SKM-1 treated with dmso at 0.1 percent for 144 hours (cell line): Measurements from ENCODE around the gene SLC7A6.
A peak's percentile ranks its signal among the peaks of the same experiment; 100 is the strongest.

Experiments
- DNase-seq: peaks from one replicate; lab custom pipeline; 2025; ENCODE audit not compliant: unreplicated experiment; lab: John Stamatoyannopoulos, UW

SLC7A6 gene

DNA sequence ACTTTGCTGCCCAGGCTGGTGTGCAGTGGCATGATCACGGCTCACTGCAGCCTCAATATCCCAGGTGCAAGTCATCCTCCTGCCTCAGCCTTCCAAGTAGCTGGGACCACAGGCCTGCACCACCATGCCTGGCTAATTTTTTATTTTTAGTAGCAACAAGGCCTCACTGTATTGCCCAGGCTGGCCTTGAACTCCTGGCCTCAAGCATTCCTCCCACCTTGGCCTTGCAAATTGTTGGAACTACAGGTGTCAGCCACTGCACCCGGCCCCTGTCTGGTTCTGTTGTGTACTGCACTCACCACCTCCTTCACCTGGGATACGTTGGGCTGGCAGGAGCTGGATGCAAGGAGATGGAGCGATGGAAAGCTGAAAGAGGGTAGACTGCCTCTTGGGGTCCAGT, 10.6 kb upstream of the SLC7A6 start:
- no peak for DNase-seq

DNA sequence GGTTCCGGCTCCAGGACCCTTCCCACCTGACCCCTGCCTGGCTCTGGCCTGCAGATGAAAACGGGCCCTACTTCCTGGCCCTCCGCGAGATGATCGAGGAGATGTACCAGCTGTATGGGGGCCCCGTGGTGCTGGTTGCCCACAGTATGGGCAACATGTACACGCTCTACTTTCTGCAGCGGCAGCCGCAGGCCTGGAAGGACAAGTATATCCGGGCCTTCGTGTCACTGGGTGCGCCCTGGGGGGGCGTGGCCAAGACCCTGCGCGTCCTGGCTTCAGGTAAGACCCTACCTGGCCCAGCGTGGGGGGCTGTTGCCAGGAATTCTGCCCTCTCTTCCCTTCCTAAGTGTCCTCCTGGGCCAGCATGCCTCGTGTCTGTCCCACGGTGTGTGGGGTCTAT, 8.6 kb upstream of the SLC7A6 start:
- DNase-seq: no peak

DNA sequence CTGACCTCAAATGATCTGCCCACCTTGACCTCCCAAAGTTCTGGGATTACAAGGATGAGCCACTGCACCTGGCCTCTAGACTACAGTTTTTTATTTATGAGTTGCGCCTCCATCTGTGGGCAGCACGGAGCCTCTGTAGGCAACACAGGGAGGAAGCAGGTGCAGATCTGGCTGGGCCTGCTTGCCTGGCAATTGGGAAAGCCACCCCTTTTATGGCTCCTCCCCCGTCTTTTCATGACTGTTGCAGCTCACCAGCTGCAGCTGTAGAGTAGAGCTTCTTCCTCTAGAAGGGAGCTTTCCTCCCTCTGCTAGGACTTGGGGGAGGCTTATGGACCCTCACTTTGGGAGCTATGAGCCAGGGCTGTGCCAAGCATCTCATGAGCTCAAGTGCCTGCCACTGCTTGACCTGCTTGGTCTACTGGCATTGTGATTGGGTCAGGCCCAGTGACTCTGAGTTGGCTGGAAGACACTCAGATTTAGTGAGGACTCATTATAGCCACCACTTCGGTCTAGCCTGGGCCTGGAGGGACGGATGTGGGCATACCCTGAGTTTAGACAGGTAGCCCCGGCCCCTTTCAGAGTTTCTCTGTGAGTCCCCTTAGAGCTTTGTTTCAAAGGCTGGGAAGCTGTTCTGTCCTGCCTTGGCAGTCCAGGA, 6.9 kb upstream of the SLC7A6 start:
- DNase-seq: peak; percentile 42

DNA sequence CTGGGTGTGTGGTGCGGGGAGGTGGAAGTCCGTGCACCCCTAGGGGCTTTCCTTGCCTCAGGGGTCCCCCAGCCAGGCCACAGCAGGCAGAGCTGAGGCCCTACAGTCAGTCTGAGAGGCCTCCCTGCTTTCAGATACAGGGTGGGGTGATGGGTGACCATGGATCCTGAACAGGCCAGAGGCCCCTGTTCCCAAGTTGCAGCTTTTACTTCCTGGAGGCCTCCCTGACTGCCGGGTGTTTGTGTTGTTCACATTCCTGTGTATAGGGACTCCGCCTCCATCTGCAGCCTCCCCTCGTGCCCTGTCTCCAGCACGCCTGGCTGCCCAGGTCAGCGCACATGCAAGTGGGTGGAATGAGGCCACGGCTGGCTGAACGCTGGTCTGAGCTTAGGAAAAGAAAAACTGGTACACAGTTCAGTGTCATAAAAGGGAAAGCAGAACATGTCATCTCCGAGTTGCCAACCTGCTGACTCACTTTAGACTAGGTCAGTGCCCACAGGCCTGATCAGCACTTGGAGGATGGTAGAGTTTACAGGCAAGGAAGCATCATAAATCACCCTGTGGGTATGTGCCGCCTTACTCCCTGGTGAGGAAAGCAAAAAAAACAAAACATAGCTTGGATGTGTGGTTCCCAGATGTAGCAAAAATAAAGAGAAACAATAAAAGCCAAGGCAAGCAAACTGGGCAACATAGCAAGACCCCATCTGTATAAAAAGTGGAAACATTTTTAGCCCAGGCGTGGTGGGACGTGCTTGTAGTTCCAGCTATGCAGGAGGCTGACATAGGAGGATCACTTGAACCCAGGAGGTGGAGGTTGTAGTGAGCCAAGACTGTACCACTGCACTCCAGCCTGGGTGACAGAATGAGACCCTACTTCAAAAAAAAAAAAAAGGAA, 6.2 kb upstream of the SLC7A6 start:
- DNase-seq: no peak

DNA sequence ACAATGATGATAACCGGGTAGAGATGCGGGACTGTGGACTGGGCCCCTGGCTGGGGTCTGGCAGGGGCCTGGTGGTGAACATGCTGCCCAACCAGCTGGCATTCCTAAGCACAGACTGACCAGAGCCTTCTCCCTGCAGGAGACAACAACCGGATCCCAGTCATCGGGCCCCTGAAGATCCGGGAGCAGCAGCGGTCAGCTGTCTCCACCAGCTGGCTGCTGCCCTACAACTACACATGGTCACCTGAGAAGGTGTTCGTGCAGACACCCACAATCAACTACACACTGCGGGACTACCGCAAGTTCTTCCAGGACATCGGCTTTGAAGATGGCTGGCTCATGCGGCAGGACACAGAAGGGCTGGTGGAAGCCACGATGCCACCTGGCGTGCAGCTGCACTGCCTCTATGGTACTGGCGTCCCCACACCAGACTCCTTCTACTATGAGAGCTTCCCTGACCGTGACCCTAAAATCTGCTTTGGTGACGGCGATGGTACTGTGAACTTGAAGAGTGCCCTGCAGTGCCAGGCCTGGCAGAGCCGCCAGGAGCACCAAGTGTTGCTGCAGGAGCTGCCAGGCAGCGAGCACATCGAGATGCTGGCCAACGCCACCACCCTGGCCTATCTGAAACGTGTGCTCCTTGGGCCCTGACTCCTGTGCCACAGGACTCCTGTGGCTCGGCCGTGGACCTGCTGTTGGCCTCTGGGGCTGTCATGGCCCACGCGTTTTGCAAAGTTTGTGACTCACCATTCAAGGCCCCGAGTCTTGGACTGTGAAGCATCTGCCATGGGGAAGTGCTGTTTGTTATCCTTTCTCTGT, 5.1 kb upstream of the SLC7A6 start:
- no peak for DNase-seq

DNA sequence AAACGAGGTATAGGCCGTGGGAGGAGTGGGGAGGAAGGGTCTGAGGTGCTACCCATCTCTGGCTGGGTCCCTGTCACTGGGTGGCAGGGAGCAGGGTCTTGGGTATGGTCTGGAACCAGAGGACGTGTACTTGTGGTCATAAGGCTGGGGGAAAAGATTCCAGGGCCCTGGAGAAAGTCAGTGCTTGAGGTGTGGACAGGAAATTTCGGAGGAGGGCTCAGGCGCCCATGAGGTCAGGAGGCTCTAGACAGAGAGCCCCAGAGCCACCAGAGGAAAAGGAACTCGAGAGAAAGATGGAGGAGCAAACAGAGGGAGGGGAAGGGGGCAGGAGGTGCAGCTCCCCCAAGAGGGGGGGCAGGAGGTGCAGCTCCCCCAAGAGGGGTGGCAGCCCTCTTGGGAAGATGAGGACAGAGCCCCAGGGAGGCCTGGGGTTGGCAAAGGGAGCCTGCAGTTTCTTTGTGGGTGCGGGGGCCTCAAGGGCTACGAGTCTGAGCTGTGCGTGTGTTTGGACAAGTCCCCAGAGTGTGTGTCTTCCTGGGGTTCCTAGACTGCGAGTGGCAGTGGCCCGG, 683 bp upstream of the SLC7A6 start:
- no peak for DNase-seq

DNA sequence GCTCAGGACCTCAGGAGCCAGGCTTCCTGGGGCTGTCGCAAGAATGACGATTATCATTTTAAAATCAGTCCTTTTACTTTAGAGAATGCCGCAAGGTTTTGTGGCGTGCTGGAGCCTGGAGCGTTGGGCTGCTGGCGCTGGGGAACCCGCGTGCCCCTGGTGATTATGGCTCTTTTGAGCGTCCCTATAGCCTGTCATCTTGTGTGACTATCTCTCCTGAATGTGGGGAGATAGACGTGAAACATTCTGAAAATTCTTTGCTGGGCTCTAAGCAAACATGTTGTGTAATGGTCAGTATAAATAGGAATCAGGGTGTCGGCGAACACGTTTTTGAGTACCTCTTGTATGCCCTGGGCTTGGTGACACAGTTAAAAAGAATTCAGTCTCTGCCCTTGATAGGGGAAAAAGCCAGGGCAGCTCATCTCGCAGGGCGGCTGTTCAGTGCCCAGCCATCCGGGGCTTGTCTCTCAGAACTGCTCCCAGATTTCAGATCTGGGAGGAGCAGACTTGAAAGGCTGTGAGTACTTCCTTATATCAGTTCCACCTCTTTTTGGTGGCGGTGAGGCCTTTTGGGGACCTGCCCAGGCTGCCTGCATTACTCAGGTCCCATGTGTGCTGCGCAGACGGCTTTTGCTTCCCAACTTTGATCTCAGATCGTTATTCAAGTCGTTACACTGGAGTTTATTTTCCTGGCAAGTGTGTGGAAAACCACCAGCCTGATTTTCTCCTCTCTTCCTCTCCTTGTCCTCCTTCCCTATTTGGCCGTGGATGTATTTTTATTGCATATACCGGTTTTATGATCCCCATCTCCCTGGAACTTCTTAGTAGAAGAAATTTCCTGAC, 973 bp downstream of the SLC7A6 start:
- DNase-seq: peak; percentile 77

DNA sequence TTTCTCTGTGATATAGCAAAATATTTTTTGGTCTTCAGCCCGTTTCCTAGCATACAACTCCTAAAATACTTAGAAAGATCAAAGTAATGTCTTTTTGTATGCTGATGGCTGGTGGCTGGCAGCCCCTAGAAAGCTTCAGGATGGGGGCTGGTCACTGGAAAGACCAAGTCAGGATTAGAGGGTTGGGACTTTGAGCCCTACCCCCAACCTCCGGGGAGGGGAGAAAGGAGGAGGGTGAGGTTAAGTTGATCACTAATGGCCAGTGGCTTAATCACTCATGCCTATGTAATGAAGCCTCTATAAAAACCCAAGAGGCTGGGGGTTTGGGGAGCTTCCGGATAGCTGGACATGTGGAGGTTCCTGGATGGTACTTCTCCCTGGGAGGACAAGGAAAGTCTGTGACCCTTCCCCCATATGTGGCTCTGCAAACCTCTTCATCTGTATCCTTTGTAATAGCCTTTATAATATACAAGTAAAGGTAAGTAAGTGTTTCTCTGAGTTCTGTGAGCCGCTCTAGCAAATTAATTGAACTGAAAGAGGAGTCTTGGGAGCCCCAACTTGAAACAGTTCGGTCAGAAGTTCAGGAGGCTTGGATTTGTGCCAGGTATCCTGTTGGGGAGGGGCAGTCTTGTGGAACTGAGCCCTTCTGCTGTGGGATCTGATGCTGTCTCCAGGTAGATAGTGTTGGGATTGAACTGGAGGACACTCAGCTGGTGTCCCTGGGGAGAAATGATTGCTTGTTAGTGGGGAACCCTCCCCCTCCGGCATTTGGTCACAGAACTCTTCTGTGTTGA, 3.5 kb downstream of the SLC7A6 start:
- DNase-seq: no peak

DNA sequence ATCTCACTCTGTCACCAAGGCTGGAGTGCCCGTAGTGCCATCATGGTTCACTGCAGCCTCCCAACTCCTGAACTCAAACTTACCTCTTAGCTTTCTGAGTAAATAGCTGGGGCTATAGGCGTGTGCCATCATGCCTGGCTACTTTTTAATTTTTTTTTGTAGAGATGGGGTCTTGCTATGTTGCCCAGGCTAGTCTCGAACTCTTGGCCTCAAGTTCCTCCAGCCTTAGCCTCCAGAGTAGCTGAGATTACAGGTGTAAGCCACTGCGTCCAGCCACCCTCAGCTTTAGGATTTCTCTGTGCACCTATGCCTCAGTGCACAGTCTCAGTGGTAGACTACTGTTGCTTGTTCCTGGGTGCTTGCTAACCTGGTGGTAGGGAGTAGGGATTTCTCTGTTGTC, 5.5 kb downstream of the SLC7A6 start:
- no peak for DNase-seq

DNA sequence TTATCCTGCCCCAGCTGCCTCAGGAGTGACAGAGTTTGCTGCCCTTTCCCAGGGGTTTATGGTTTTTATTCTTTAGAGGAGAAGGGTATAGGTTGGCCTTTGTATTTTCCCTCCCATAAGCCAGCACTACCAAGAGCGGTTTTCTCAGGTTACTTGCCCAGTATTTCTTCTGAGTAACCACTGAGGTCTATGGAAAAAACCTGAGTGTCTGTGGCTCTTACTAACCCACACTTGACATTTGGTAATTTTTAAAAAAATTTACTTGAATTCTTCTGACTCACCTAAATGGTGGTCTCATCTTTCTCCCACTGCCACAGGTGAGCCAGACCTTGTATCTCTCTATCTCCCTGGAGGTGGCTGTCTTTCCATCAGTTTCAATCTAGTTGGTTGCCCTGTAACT, 6.0 kb downstream of the SLC7A6 start:
- no peak for DNase-seq

DNA sequence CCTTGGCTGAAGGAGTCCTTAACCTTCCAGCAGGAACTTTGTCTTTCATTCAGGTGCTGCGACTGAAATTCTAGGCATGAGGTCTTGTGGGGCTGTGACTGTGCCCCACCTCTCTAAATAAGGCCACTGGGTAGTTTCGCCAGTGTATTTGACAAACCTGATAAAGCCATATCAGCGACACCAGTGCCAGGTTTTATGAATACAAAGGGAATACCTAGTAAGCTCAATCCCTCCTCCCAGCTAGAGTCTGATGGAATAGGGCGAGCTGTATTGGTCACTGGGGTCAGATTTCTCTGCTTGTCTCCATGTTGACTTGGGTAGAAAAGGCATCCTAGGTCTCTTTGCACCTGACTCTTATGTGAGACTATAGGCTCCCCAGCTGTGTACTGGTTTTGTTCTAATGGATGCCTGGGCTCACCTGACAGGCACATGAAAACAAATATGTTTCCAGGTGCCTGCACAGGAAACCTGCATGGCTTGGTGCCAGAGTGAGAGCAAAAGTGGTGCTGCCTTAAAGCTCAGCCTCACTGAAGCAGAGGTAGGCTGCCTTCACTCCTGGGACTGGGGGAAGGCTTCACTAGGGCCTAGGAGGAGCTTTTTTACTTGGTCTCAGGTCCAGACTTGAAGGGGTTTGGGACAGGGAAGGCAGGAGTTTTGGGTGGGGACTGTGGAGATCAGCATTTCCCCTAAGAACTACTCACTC, 8.3 kb downstream of the SLC7A6 start:
- DNase-seq: no peak

DNA sequence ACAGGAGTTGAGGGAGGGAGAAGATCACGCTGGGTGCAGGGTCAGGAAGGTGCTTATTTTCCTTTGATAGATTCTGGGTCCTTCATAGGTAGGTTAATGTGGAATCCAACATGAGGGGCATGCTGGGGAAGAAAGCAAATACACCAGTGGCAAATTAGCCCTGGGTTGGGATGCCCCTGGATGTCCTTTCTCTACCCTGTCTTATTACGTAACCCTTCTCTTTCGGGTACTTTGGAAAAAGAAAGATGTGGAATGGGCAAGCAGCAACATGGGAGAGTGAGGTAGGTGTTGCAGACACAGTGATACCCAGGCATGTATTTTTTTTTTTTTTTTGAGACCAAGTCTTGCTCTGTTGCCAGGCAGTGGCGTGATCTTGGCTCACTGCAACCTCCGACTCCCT, 9.1 kb downstream of the SLC7A6 start:
- no peak for DNase-seq

DNA sequence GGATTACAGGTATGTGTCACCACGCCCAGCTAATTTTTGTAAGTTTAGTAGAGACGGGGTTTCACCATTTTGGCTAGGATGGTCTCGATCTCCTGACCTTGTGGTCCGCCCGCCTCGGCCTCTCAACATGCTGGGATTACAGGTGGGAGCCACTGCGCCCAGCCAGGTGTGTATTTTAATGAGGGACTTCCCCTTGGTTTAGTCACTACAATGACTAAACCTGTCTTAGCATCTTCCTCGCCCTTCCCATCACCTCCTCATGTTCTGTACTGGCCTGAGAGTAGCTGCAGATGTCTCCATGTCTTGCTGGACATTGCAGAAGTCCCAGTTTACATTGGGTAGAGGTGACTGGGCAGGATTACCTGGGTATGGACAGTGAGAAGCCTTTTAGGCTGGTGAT, 9.6 kb downstream of the SLC7A6 start:
- no peak for DNase-seq

DNA sequence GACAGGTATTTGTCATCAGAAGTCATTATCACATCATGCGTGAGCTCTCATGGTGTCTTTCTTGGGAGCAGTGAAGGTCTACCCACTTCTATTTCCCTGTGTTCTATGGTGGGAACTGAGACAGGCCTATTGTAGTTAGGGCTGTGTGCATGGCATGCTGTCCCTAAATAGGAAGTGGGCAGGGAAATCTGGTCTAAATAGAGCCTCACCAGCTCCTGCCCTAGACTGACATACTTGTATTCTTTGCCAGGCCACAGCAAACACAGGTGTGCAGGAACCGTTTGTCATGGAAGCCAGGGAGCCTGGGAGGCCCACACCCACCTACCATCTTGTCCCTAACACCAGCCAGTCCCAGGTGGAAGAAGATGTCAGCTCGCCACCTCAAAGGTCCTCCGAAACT, 10.1 kb downstream of the SLC7A6 start:
- no peak for DNase-seq

DNA sequence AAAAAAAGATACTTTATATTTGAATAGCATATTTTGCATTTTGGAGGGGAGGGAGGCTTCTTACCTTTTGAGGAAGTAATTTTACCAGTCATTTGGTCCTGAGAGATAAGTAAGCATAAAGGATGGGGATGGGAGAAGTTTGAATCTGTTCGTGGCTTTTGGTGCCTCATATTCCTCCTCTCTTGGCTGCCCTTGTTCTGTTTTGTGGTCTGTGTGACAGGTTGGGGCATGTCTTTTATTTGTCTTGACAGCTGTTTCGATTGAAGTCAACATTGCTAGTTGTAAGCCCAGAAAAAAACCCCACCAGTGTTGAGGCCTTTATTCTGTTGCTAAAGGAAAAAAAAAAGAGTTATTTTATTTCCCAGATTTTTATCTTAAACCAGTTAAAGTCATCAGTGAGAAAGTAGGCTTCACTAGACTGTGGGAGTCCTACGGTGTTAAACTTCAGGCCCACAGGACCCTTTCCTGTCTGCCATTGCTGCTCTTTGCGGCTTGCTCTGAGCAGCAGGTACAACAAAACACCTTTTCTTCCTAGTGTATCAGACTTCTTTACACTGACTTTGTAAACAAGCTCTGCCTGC, 11.4 kb downstream of the SLC7A6 start:
- peak; percentile 58 for DNase-seq

DNA sequence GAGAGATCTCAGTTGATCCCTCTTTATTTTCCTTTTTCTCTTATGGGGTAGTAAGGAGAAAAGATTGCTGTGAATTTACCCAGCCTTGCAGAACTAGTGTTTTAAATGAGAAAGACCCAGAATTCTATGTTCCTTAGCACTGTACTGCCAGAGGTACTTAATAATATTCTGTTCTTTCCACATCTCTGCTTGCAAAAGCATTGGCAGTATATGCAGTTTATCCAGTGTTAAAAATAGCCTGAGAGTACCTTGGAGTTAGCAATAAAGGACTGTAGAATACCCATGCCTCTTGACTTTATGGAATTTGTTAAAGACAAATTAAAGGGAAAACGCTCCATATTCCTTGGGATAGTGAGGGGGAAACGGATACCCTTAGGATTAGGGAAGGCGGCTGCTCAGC, 11.9 kb downstream of the SLC7A6 start:
- no peak for DNase-seq

DNA sequence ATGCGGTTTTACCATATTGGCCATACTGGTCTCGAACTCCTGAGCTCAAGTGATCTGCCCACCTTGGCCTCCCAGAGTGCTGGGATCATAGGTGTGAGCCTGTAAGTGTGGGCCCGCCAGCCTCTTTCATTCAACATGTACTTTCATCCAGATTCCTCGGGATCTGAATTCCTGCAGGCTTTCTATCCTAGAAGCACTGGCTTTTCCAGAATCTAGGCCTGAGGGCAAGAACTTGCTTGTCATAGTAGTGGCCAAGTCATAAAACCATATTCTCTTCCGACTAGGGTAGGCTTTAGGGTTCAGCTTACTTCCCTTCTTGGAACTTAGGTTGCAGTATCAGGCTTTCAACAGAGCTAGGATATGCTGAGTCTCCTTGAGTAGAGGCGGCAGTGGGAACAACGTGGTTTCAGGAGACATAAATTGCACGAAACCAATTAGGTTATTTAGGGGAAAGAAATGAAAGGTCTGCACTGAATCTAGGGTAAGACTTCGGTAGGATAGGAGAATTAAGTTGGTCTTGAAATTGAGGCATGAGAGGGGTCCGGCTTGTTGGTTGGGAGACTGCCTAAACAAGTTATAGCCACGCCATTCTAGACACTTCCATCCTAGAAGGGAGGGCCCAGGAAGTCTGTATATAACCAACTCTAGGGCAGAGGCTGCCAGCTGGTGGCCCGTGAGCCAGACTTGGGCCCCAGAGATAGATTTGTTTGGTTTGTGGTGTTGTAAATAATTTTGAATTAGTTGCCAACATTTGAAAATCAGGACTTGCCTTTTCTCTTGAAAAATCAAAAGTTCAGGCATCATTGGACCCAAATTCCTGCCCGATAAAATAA, 15.6 kb downstream of the SLC7A6 start:
- no peak for DNase-seq
